GM12874 (cell line): Measurements from ENCODE around the gene RHOT1.

Source experiments
- TF ChIP-seq, protein P1 (sequence below): IDR thresholded peaks from 2 replicates; pipeline ENCODE4 v1.5.1; 2011; ENCODE audit warnings: low read depth, mild to moderate bottlenecking, control low read depth, low read length, moderate library complexity; ENCODE audit not compliant: insufficient read depth

The RHOT1 gene

DNA sequence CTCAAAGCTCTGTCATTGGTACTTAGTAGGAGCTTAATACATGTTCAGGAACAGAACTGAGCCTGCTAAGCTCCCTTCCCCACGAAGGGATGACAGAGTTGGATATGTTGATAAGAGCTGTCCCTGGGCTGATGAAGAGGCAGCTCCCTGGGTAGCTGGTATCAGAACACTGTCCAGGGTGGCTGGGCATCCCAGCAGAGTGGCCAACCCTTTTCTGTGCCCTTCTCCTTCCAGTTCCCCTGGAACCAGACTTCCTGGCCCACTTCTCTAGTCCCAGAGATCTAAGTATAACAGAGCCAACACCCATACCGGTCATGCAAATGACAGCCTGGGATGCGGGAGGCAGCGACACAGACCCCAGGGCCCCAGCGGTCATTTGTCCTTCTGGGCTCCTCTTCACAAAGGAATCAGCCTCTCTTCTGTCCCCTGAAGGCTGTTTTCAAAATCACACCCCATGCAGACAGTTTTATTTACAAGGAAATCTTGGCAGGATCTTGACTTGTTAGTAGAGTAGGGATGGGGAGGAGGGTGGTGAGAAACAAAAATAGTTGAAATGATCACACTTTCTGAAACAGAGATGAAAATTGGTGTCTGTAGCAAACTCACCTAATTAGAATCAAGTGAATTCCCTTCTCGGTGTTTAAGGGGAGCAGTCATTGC, 122.0 kb downstream of the RHOT1 start:
- TF ChIP-seq, protein P1, sequence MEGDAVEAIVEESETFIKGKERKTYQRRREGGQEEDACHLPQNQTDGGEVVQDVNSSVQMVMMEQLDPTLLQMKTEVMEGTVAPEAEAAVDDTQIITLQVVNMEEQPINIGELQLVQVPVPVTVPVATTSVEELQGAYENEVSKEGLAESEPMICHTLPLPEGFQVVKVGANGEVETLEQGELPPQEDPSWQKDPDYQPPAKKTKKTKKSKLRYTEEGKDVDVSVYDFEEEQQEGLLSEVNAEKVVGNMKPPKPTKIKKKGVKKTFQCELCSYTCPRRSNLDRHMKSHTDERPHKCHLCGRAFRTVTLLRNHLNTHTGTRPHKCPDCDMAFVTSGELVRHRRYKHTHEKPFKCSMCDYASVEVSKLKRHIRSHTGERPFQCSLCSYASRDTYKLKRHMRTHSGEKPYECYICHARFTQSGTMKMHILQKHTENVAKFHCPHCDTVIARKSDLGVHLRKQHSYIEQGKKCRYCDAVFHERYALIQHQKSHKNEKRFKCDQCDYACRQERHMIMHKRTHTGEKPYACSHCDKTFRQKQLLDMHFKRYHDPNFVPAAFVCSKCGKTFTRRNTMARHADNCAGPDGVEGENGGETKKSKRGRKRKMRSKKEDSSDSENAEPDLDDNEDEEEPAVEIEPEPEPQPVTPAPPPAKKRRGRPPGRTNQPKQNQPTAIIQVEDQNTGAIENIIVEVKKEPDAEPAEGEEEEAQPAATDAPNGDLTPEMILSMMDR, result no peak

DNA sequence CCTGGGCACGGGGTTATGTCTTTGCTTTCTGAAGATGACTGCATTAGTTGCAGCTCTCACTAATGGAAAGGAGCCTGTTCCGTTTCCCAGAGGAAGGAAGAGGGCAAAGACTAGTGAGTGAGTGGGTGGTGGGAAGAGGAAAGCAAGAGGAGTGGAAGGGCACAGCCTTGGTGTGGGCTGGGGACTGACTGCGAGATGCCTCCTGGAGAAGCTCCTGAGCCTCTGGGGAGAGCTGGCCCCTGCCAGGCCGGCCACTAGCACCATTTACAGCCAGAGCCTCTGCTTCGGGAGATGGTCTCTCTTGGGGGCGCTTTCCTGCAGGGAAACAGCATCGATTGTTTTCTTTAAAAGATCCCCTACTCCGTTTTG, 122.5 kb downstream of the RHOT1 start:
- TF ChIP-seq, protein P1, result no peak

GRCh38 chr17:32265192-32265923, 123.1 kb downstream of the RHOT1 start, which contains the start of gene RHBDL3:
Gene RHBDL3 (plus strand): TSS chr17:32265832. CDS start chr17:32266190, 358 bp downstream.
- TF ChIP-seq, protein P1, result no peak

DNA sequence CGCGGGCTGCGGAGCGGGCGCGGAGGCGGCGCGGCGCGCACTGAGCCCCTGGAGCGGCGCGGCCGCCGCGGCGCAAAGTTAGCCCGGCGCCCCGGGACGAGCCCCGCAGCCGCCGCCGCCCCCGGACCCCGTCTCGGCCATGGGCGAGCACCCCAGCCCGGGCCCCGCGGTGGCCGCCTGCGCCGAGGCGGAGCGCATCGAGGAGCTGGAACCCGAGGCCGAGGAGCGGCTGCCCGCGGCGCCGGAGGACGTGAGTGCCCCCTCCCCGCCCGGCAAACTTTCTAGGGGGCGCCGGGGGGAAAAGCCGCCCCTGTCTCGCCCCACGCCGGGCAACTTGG, 123.7 kb downstream of the RHOT1 start:
- TF ChIP-seq, protein P1, result no peak

- TF ChIP-seq, protein P1, result no peak
These were observed 124.3 kb downstream of the RHOT1 start for GRCh38 chr17:32266389-32267301.

GRCh38 chr17:32267690-32268205, 125.4 kb downstream of the RHOT1 start:
- TF ChIP-seq, protein P1, result no peak
